A673 (cell line): ENCODE measurements around the gene PHETA2. TPM values are rescaled to one million over a fixed set of nuclear protein-coding genes. Genes with fewer than 3 reads are reported as not detected.
A peak's percentile ranks its signal among the peaks of the same experiment; 100 is the strongest.

Source experiments
- Bru-seq: library from RNA; stranded (reverse); fragments of 400-500 nt; gene quantifications from one replicate; lab custom pipeline; 2021; lab: Mats Ljungman, UMichigan
- BruChase-seq, 2 experiments: library from RNA; stranded (reverse); fragments of 400-500 nt; gene quantifications; one replicate each; lab custom pipeline; 2021; lab: Mats Ljungman, UMichigan
- BruUV-seq: library from RNA; stranded (reverse); fragments of 400-500 nt; replicated peaks from 2 replicates; lab custom pipeline; 2021; lab: Mats Ljungman, UMichigan
- CTCF ChIA-PET: fragments of 300-600 bp; sonication (Branson Sonifier 250); formaldehyde crosslinking; loops from one replicate; lab custom pipeline; 2022; ENCODE audit warnings: antibody characterized with exemption; lab: Charles Lee
- POLR2A ChIA-PET: fragments of 300-600 bp; sonication (Branson Sonifier 250); formaldehyde crosslinking; loops from one replicate; lab custom pipeline; 2022; ENCODE audit warnings: antibody characterized with exemption; ENCODE audit not compliant: low non-redundant PET; lab: Charles Lee
- DNase-seq: peaks from one replicate; pipeline ENCODE4 v3.0.0-alpha.2; 2015; ENCODE audit warnings: low spot score
- H3K27ac ChIP-seq: fragments of 200-600 bp; sonication (generic); 2 replicates; pipeline ENCODE4 v1.5.1; 2016; ENCODE audit warnings: mixed run types, low read depth, mild to moderate bottlenecking, mixed read lengths, antibody characterized with exemption, low read length; ENCODE audit not compliant: poor library complexity, severe bottlenecking
- H3K27me3 ChIP-seq: fragments of 200-600 bp; sonication (generic); replicated peaks from 2 replicates; pipeline ENCODE4 v1.6.1; 2017; ENCODE audit warnings: mixed run types, low read depth, mild to moderate bottlenecking, mixed read lengths, antibody characterized with exemption, low read length; ENCODE audit not compliant: insufficient read depth, poor library complexity
- H3K36me3 ChIP-seq: fragments of 200-600 bp; sonication (generic); 2 replicates; pipeline ENCODE4 v1.6.1; 2016; ENCODE audit warnings: mixed run types, mild to moderate bottlenecking, mixed read lengths, antibody characterized with exemption, low read length; ENCODE audit not compliant: insufficient read depth, poor library complexity, severe bottlenecking
- H3K4me1 ChIP-seq: fragments of 200-600 bp; sonication (generic); 2 replicates; pipeline ENCODE4 v1.6.1; 2017; ENCODE audit warnings: mixed run types, mild to moderate bottlenecking, mixed read lengths, antibody characterized with exemption, low read length; ENCODE audit not compliant: insufficient read depth, poor library complexity, severe bottlenecking
- H3K4me3 ChIP-seq: fragments of 200-600 bp; sonication (generic); 2 replicates; pipeline ENCODE4 v1.5.1; 2016; ENCODE audit warnings: low read depth, mixed run types, mild to moderate bottlenecking, mixed read lengths, low read length; ENCODE audit not compliant: poor library complexity, severe bottlenecking
- H3K9me3 ChIP-seq: fragments of 200-600 bp; sonication (generic); 2 replicates; pipeline ENCODE4 v1.6.1; 2016; ENCODE audit warnings: mixed run types, low read depth, mild to moderate bottlenecking, mixed read lengths, antibody characterized with exemption, low read length; ENCODE audit not compliant: poor library complexity, severe bottlenecking
- EZH2 ChIP-seq: fragments of 200-600 bp; sonication (generic); IDR thresholded peaks from 2 replicates; pipeline ENCODE4 v1.6.1; 2017; ENCODE audit warnings: borderline replicate concordance, low read depth, mild to moderate bottlenecking, mixed read lengths, antibody characterized with exemption, low read length; ENCODE audit not compliant: poor library complexity, severe bottlenecking
- intact Hi-C: fragments of 100-400 bp; cut with micrococcal nuclease; formaldehyde crosslinking; loops from one replicate; pipeline ENCODE4 v1.10.0; 2022; ENCODE audit not compliant: unreplicated experiment
- long read RNA-seq: library from polyadenylated mRNA; stranded (forward); transcript quantifications from one replicate; pipeline ENCODE4 v2.0.0, GENCODE V29; 2022
- total RNA-seq: library from RNA; stranded (reverse); gene quantifications from 2 replicates; pipeline ENCODE4 v1.2.3, GENCODE V29; 2021
- TF ChIP-seq, protein P1 (sequence below): fragments of 300-800, 200-600 bp; sonication (generic); conservative IDR thresholded peaks from 2 replicates; pipeline ENCODE4 v1.5.1; 2017; ENCODE audit warnings: low read depth, mild to moderate bottlenecking, antibody characterized with exemption, low read length, moderate library complexity, mixed read lengths

Gene PHETA2, protein sequence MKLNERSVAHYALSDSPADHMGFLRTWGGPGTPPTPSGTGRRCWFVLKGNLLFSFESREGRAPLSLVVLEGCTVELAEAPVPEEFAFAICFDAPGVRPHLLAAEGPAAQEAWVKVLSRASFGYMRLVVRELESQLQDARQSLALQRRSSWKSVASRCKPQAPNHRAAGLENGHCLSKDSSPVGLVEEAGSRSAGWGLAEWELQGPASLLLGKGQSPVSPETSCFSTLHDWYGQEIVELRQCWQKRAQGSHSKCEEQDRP
- total RNA-seq (0.70 and 0.97 TPM in 2 replicates), Bru-seq, nascent RNA (percentile 28 among the genes with signal in this experiment), BruChase-seq, experiment 1, labeled RNA remaining after a 2-hour chase (percentile 32 among the genes with signal in this experiment), BruChase-seq, experiment 2, labeled RNA remaining after a 6-hour chase (percentile 26 among the genes with signal in this experiment)
- long read RNA-seq, partial matches to known transcripts: 0 of 1 reads
- long read RNA-seq, other reads (novel, unspliced or antisense): 0 of 1 reads

DNA sequence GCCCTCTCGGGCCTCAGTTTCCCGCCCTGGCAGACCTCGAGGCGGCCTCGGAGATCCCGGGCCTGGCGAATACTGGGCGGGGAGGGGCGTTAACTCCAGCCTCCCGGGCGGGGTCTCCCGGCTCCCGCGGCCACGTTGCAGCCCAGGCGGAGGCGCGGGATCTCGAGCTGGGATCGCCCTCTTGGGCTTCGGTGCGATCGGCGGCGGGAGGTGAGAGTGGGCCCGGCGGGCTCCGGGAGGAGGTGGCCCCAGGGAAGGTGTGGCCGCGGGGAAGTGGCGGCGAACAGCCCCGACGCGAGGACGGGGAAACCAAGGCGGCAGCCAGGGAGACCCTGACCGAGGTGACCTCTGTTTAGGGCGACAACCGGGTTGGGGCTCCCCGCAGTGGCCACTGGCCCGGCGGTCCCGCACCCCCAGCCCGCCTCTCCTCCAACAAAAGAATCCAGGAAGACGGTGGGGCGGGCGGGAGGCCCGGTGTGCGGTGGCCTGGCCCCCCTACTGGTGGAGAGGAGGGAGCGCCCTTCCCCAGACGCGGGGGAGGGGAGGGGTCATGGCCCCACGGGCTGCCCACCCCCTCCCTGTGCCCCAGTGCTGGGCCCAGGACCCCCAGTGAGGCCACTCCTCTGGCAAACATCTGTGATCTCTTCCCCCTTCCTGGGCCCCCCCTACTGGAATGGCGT lies at the start of gene PHETA2:
TSS of gene PHETA2 (plus strand) at position 117 of the 680 bp plus-strand sequence. CDS start 3,046 bp downstream, outside the sequence.
- TF ChIP-seq EZH2: no peak
- TF ChIP-seq, protein P1, sequence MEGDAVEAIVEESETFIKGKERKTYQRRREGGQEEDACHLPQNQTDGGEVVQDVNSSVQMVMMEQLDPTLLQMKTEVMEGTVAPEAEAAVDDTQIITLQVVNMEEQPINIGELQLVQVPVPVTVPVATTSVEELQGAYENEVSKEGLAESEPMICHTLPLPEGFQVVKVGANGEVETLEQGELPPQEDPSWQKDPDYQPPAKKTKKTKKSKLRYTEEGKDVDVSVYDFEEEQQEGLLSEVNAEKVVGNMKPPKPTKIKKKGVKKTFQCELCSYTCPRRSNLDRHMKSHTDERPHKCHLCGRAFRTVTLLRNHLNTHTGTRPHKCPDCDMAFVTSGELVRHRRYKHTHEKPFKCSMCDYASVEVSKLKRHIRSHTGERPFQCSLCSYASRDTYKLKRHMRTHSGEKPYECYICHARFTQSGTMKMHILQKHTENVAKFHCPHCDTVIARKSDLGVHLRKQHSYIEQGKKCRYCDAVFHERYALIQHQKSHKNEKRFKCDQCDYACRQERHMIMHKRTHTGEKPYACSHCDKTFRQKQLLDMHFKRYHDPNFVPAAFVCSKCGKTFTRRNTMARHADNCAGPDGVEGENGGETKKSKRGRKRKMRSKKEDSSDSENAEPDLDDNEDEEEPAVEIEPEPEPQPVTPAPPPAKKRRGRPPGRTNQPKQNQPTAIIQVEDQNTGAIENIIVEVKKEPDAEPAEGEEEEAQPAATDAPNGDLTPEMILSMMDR: no peak
- no peak for DNase-seq
- BruUV-seq: no TSS peak
- H3K4me3 ChIP-seq: no peak within 1 kb of the TSS
- POLR2A ChIA-PET: no interaction called here
- CTCF ChIA-PET: no interaction called here
- peaks cover 14% of the 10 kb centered on the region for H3K4me1 ChIP-seq
- H3K36me3 ChIP-seq: no peaks in the 10 kb centered on the region
- intact Hi-C loops: no loop called here
- no peaks in the 10 kb centered on the region for H3K27me3 ChIP-seq
- no peak within 1 kb of the TSS for H3K27ac ChIP-seq
- no peaks in the 10 kb centered on the region for H3K9me3 ChIP-seq

DNA sequence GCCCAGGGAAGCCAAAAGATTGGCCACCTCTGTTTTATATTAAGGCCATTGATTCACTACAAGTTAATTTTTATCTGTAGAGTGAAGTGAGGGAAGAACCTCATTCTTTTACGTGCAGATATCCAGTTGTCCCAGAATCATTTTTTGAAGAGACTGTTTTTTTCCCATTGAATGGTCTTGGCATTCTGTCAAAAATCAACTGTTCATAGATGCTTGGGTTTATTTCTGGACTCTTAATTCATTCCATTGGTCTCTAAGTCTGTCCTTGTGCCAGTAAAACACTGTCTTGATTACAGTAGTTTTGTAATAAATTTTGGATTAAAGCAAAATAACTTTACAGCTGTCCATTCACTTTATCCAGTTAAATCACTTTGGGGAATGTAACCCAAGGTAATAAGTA lies 48.6 kb upstream of the PHETA2 start:
- no peaks in the 10 kb centered on the region for H3K27me3 ChIP-seq
- no peaks in the 10 kb centered on the region for H3K36me3 ChIP-seq
- intact Hi-C loops: no loop called here
- H3K4me3 ChIP-seq: no peak overlapping the region
- DNase-seq: no peak
- CTCF ChIA-PET: no interaction called here
- POLR2A ChIA-PET: no interaction called here
- H3K4me1 ChIP-seq: no peaks in the 10 kb centered on the region
- H3K27ac ChIP-seq: no peak overlapping the region
- no TSS peak for BruUV-seq
- H3K9me3 ChIP-seq: no peaks in the 10 kb centered on the region
- no peak for TF ChIP-seq EZH2
- TF ChIP-seq, protein P1: no peak

DNA sequence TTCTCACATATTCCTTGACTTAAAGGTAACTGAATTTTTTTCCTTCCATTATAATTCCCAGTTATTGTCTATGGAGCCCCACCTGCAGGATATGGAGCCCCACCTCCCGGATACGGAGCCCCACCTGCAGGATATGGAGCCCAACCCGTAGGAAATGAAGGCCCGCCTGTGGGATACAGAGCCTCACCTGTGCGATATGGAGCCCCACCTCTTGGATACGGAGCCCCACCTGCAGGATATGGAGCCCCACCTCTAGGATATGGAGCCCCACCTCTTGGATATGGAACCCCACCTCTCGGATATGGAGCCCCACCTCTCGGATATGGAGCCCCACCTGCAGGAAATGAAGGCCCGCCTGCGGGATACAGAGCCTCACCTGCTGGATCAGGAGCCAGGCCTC lies 47.3 kb upstream of the PHETA2 start:
- POLR2A ChIA-PET: no interaction called here
- DNase-seq: no peak
- BruUV-seq: no TSS peak
- Histone ChIP-seq H3K27me3 (no peaks in the 10 kb centered on the region), H3K36me3 (no peaks in the 10 kb centered on the region), H3K9me3 (no peaks in the 10 kb centered on the region), H3K27ac (no peak overlapping the region), H3K4me1 (no peaks in the 10 kb centered on the region), H3K4me3 (no peak overlapping the region)
- CTCF ChIA-PET: no interaction called here
- intact Hi-C loops: no loop called here
- TF ChIP-seq, protein P1: no peak
- no peak for TF ChIP-seq EZH2
